ENCODE results near the gene MKNK1. TPM values are rescaled to one million over a fixed set of nuclear protein-coding genes. Genes with fewer than 3 reads are reported as not detected.

Gene MKNK1
- total RNA-seq, 1 donor from 2014 or later, result 22.6 TPM

GRCh38 chr1:46617833-46618232 is 13.8 kb upstream of the MKNK1 start:
- Histone ChIP-seq H3K36me3 (ENCODE audit: control insufficient read depth, insufficient read depth, low read length) (no peaks in the 10 kb centered on the region), H3K4me3 (ENCODE audit: low read depth, low read length) (no peak overlapping the region), H3K27me3 (ENCODE audit: control insufficient read depth, insufficient read depth, low read length) (no peaks in the 10 kb centered on the region)
- no peak for TF ChIP-seq CTCF (IDR thresholded peaks at IDR 0.05; ENCODE audit: insufficient read depth, low read length, poor library complexity, severe bottlenecking)
- DNase-seq (ENCODE audit: low read depth), result no peak

- DNase-seq (ENCODE audit: low read depth), result no peak
- Histone ChIP-seq H3K27me3 (ENCODE audit: control insufficient read depth, insufficient read depth, low read length) (no peaks in the 10 kb centered on the region), H3K4me3 (ENCODE audit: low read depth, low read length) (peak overlapping the region; percentile 81), H3K36me3 (ENCODE audit: control insufficient read depth, insufficient read depth, low read length) (no peaks in the 10 kb centered on the region)
- TF ChIP-seq CTCF (IDR thresholded peaks at IDR 0.05; ENCODE audit: insufficient read depth, low read length, poor library complexity, severe bottlenecking), result no peak
These were observed 13.2 kb upstream of the MKNK1 start for GRCh38 chr1:46617108-46617800.

DNA sequence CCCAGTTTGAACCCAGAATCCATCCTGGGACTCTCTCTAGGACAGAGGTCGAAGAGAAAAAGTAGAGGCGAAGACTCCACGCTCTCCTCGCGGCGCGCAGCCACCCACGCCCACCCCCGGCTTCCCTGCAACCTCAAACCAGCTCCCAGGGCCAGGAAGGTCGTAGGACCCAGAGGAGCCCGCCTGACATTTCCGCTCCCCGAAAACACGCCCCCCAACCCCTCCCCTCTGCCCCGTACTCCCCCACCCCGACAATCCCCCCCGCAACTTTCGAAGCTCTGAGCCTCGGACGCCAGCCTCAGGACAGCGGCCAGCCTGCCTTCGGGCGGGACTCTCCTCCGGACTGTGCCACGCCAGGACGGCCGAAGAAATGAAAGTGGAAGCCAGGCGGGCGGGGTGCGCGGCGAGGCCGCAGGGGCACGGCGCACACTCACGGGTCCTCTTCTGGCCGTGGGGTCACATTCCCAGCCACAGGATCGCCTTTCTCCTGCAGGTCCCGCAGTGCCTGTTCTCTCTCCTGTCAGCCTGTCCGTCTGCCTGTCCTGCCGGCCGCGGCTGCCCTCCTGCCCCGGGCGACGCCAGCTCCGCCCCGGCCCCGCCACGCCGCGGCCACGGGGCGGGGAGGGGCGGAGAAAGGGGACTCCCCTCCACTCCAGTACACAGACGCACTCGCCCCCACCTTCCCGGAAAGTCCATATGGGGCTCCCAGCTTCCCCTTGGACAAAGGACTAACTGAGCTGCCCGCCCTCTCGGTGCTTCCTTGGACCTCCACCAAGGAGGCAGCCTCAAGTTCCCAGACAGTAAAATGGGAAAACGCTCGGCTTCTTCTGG is 12.4 kb upstream of the MKNK1 start, which contains the start of gene MOB3C:
Gene MOB3C, minus strand, starts transcription at position 535 of the 831 bp plus-strand sequence. CDS start 3,490 bp downstream, outside the sequence.
- Histone ChIP-seq H3K4me3 (ENCODE audit: low read depth, low read length) (peak within 1 kb of the TSS; percentile 81), H3K36me3 (ENCODE audit: control insufficient read depth, insufficient read depth, low read length) (no peaks in the 10 kb centered on the region), H3K27me3 (ENCODE audit: control insufficient read depth, insufficient read depth, low read length) (no peaks in the 10 kb centered on the region)
- no peak for DNase-seq (ENCODE audit: low read depth)
- no peak for TF ChIP-seq CTCF (IDR thresholded peaks at IDR 0.05; ENCODE audit: insufficient read depth, low read length, poor library complexity, severe bottlenecking)

DNA sequence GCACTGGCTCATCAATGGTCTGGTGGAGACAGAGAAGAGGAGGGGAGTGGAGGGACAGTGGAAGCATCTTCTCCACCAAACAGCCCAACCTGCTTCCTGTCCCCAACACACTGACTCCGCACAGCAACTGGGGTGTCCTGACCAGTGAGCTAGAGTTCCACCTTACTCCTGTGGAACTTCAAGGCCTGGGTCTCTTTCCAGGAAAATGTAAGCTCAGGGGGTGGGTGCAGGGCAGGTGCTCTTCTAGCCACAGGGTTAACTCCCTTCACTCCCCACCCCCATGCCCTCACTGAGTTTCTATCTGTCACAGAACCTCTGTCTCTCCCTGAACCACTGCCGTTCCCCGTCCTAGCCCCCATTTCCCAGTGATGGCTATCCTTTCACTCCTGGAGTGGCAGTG is 11.7 kb upstream of the MKNK1 start:
- Histone ChIP-seq H3K4me3 (ENCODE audit: low read depth, low read length) (peak overlapping the region; percentile 81), H3K27me3 (ENCODE audit: control insufficient read depth, insufficient read depth, low read length) (no peaks in the 10 kb centered on the region), H3K36me3 (ENCODE audit: control insufficient read depth, insufficient read depth, low read length) (no peaks in the 10 kb centered on the region)
- no peak for DNase-seq (ENCODE audit: low read depth)
- no peak for TF ChIP-seq CTCF (IDR thresholded peaks at IDR 0.05; ENCODE audit: insufficient read depth, low read length, poor library complexity, severe bottlenecking)

DNA sequence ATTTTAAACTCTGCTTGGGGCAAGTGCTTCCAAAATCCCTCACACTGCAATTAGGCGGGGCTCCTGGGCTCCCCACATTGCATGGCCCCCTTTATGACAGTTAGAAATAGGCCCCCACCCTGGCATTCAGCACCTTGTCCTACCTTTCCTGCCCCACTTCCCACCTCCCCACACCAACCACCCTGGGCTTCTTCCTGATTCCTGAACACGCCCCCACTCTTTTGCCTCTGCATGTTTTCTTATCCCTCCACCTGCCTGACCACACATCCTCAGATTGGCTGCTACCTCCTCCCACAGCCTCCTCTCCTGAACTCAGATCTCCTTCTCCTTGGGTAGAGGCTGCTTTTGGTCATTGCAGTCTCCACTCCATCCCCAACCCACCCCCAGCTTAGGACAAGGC is 11.0 kb upstream of the MKNK1 start:
- no peaks in the 10 kb centered on the region for H3K27me3 ChIP-seq (ENCODE audit: control insufficient read depth, insufficient read depth, low read length)
- H3K4me3 ChIP-seq (ENCODE audit: low read depth, low read length), result no peak overlapping the region
- TF ChIP-seq CTCF (IDR thresholded peaks at IDR 0.05; ENCODE audit: insufficient read depth, low read length, poor library complexity, severe bottlenecking), result no peak
- no peaks in the 10 kb centered on the region for H3K36me3 ChIP-seq (ENCODE audit: control insufficient read depth, insufficient read depth, low read length)
- DNase-seq (ENCODE audit: low read depth), result no peak
